Glutamatergic neuron (in vitro differentiated cells): Measurements from ENCODE around the gene ANXA5. TPM values are rescaled to one million over a fixed set of nuclear protein-coding genes. Genes with fewer than 3 reads are reported as not detected.

Experiments
- DNase-seq: peaks from one replicate; pipeline ENCODE4 v3.0.0; 2022
- H3K27ac Mint-ChIP-seq: one replicate; pipeline ENCODE4 v1.8.0; 2020; ENCODE audit warnings: mild to moderate bottlenecking, mixed read lengths, inconsistent platforms; ENCODE audit not compliant: unreplicated experiment
- H3K27me3 Mint-ChIP-seq: one replicate; pipeline ENCODE4 v1.8.0; 2020; ENCODE audit warnings: mild to moderate bottlenecking, moderate library complexity, mixed read lengths, inconsistent platforms; ENCODE audit not compliant: unreplicated experiment
- H3K36me3 Mint-ChIP-seq: one replicate; pipeline ENCODE4 v1.8.0; 2020; ENCODE audit warnings: mild to moderate bottlenecking, mixed read lengths, inconsistent platforms; ENCODE audit not compliant: unreplicated experiment
- H3K4me1 Mint-ChIP-seq: one replicate; pipeline ENCODE4 v1.8.0; 2020; ENCODE audit warnings: mild to moderate bottlenecking, low read depth, mixed read lengths, inconsistent platforms; ENCODE audit not compliant: unreplicated experiment
- H3K4me3 Mint-ChIP-seq: one replicate; pipeline ENCODE4 v1.8.0; 2020; ENCODE audit warnings: mild to moderate bottlenecking, mixed read lengths, inconsistent platforms; ENCODE audit not compliant: unreplicated experiment
- H3K9me3 Mint-ChIP-seq: one replicate; pipeline ENCODE4 v1.8.0; 2020; ENCODE audit warnings: mild to moderate bottlenecking, moderate library complexity, mixed read lengths, inconsistent platforms; ENCODE audit not compliant: unreplicated experiment
- CTCF ChIP-seq: fragments of 200-600 bp; sonication (generic); IDR thresholded peaks from one replicate; pipeline ENCODE4 v1.5.0; 2021; ENCODE audit not compliant: partially characterized antibody, unreplicated experiment
- total RNA-seq: library from RNA; stranded (reverse); fragmentation: NEBNext Ultra II Directional; extraction: Animal tissue kit (Norgen Biotek cat#: 25700); gene quantifications from one replicate; pipeline ENCODE4 v1.2.1, GENCODE V29; 2021; ENCODE audit not compliant: unreplicated experiment

The ANXA5 gene
- total RNA-seq, 1 donor from 2014 or later, result 250 TPM

DNA sequence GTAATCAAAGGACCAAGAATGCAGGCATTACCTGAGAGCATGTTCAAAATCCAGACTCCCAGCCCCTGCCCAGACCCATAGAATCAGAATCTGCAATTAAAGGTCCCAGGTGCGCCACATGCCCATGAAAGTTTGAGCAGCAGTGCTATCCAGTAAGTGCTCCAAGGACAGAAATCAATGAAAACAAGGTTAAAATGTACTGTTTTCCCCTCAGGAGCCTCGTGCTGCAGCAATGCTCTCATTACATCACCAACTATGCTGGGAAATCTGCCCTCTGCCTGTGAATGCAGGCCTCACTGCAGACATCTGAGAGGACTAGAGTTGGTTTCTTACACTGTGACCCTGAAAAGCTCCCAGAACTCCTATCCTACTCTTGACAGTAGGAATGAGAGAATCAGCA lies 21.1 kb downstream of the ANXA5 start:
- H3K9me3 Mint-ChIP-seq, result no peaks in the 10 kb centered on the region
- H3K4me3 Mint-ChIP-seq, result no peak overlapping the region
- H3K36me3 Mint-ChIP-seq, result no peaks in the 10 kb centered on the region
- peaks cover 4% of the 10 kb centered on the region for H3K4me1 Mint-ChIP-seq
- H3K27ac Mint-ChIP-seq, result peak overlapping the region; percentile 40
- H3K27me3 Mint-ChIP-seq, result no peaks in the 10 kb centered on the region
- no peak for TF ChIP-seq CTCF
- peak; percentile 40 for DNase-seq

- DNase-seq, result no peak
- no peak overlapping the region for H3K27ac Mint-ChIP-seq
- peaks cover 4% of the 10 kb centered on the region for H3K4me1 Mint-ChIP-seq
- no peaks in the 10 kb centered on the region for H3K36me3 Mint-ChIP-seq
- H3K4me3 Mint-ChIP-seq, result no peak overlapping the region
- H3K9me3 Mint-ChIP-seq, result no peaks in the 10 kb centered on the region
- no peaks in the 10 kb centered on the region for H3K27me3 Mint-ChIP-seq
- TF ChIP-seq CTCF, result no peak
These were observed 22.1 kb downstream of the ANXA5 start for GRCh38 chr4:121674696-121675095.

- H3K9me3 Mint-ChIP-seq, result no peaks in the 10 kb centered on the region
- no peak for DNase-seq
- no peak overlapping the region for H3K27ac Mint-ChIP-seq
- no peaks in the 10 kb centered on the region for H3K36me3 Mint-ChIP-seq
- H3K4me3 Mint-ChIP-seq, result no peak overlapping the region
- peaks cover 4% of the 10 kb centered on the region for H3K4me1 Mint-ChIP-seq
- H3K27me3 Mint-ChIP-seq, result no peaks in the 10 kb centered on the region
- no peak for TF ChIP-seq CTCF
These were observed 22.6 kb downstream of the ANXA5 start for GRCh38 chr4:121674191-121674590.

GRCh38 chr4:121669163-121669550 lies 27.6 kb downstream of the ANXA5 start:
- Mint-ChIP-seq H3K27ac (no peak overlapping the region), H3K36me3 (no peaks in the 10 kb centered on the region), H3K9me3 (no peaks in the 10 kb centered on the region), H3K27me3 (no peaks in the 10 kb centered on the region), H3K4me3 (no peak overlapping the region), H3K4me1 (no peaks in the 10 kb centered on the region)
- no peak for TF ChIP-seq CTCF
- no peak for DNase-seq

DNA sequence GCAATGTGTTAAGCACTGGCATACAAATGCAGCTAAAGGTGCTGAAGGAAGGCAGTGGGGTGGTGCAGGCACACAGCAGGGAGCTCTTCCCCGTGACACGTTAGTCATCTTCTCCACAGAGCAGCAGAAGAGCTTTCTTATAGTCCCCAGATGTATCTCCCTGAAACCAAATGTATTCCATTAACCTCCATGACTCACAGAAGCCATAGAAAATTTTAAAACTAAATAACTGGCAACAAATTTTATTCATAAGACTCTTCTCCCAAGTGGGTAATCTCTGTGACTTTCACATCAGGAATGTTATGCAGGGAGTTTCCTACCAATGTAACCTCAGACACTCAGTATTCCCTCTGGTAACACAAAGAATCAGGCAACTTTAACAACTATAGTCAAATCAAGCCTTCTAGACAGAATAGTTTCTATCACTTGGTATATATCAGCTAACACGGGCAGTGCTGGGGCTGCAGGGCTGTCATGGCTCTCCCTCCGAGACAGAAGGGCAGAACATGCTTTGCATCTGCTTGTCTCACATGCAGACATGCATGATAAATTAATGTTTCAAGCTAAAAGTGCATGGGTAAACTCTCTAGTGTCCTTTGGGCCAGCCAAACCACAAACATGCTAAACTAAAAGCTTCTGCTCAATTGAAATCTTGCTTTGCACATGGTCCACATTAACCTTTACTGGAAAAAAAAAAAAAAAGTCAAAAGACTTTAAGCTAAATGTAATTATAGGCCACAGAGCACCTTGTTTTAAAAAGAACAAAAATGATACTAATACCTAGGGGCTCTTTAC lies 28.2 kb downstream of the ANXA5 start:
- Mint-ChIP-seq H3K36me3 (no peaks in the 10 kb centered on the region), H3K27ac (no peak overlapping the region), H3K4me3 (no peak overlapping the region), H3K4me1 (no peaks in the 10 kb centered on the region), H3K27me3 (no peaks in the 10 kb centered on the region), H3K9me3 (no peaks in the 10 kb centered on the region)
- no peak for DNase-seq
- TF ChIP-seq CTCF, result no peak
